ENCODE results near the gene SLC15A5.

The SLC15A5 gene

DNA sequence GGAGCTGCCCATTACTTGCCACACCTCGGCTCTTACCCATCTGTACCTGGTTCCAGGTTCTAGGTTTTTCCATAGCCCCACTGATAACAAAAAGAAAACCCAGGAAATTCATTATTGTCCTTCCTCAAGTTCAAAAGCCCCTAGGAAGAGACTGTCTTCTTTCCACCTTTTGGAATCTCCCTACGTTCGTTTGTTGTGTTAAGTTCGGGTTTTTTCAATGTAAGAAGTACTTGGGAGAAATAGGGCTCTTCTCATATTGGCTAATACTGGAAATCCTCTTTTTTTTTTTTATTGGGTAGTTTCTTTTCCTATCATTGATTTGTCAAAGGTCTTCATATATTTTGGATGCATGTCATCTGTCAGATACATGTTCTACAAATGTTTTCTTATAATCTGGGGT, 17.3 kb downstream of the SLC15A5 start:
- no peak for DNase-seq

DNA sequence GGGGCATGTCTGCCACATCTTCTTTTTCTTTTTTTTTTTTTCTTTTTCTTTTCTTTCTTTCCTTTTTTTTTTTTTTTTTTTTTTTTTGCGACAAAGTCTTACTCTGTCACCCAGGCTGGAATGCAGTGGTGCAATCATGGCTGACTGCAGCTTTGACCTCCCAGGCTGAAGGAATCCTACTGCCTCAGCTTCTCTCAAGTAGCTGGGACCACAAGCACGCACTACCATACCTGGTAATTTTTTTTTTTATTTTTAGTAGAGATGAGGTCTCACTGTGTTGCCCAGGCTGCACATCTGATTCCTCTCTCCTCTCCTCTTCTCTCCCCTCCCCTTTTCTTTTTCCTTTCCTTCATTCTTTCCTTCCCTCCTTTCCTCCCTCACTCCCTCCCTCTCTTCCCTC, 18.5 kb downstream of the SLC15A5 start:
- no peak for DNase-seq

DNA sequence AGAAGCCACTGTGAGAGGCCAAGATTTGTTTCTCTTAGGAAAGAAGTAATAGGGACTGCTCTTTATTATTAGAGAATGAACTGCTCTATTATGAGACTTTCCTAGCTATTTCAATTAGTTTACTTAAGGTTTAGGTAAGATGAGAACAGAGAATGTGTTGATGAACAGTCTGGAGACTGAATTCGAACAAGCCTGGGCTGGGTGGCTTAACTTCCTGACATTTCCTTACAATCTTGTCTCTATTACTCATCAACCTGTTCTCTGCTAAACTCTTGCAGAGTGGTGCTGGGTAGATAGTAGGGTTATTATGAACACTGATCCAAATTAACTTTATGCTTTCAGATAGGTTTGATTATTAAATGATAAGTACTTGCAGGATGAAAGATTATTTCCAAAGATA, 31.2 kb downstream of the SLC15A5 start:
- DNase-seq = no peak

DNA sequence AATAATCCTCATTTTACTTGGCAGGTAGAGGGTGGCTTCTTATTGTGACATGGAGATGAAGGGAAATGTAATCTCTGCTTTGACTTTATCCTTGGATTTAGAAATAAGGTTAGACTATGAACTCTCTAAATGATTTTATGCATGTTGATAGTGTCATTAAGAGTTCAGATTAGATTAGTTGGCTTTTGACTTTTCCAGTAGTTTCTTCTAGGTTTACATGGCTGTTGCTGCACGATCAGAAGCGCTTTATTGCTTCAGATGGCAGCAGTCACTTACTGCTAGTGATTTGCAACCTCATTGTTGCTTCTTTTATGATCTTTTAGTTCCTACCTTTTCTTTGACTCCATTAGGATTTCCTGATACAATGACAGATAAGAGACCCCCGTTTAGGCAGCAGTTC, 32.3 kb downstream of the SLC15A5 start:
- no peak for DNase-seq

DNA sequence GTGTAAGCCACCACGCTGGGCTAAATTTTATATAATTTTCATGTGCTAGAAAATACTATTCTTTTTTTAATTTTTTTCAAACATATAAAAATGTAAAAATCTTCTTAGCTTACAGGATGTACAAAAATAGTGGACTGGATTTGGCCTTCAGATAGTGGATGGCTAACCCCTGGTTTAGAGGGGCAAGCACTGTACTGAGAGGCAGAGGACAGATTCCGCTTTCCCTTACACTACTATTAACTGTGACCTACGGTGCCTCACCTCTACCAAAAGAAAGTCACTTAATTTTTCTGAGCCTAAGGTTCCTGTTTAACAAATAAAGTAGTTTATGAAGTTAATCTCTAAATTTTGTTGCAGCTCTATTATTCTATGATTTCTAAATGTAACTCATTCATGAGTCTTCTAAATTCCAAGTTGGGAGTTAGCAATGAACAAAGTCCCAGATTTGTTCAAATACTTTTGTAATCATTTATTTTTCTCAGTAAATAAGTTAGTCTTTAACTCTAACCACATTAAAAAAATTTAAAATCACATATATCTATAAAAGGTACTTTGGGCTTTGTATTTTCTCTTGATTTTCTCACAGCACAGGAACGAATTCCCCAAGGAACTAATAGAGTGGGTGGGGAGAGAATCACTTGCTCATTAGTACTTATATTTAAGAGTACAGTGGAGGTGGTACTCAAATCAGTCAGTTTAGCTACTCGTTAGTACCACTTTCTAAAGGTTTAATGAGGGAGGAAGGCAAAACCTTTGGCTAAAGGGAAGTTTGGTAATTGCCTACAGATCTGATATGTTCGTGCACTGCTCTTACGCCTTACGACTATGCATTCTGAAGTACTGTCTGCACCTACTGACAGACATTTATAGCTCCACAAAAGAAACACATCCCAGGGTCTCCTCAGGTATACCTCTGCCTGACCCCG, 33.7 kb downstream of the SLC15A5 start:
- no peak for DNase-seq

DNA sequence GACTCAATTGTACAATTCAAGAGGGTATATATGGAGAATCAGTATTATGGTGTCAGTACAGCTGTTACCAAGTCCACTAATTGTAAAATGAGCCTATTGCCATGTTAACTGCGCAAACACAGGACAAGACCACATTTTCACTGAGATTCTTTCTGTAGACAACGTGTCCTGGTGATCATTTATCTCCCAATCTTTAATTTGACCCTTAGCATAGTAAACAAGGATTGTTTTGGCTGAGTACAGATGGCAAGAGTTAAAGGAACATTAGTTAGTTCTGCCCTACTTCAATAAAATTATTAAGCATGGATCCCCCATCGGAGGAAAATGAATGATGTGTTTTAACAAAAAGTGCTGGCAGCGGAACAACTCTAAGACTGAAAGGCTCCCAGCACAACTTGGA, 36.1 kb downstream of the SLC15A5 start:
- no peak for DNase-seq

DNA sequence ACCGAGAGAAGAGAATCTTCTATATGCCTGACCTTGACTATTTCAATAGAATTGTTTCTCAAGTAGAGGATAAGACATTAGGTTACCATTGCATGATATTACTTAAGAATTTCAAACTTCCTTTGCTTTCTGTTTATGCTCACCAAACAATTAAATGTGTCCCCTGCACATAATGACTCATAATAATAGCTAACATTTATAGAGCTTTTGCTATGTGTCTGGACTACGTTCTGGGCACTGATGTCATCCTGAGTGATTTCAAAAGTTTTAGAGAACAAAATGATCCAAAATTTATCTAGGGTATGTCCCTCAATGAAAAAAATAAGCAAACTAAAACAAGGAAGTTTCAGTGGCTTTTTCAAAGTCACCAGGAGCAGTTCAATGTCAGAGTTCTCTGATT, 38.8 kb downstream of the SLC15A5 start:
- no peak for DNase-seq

DNA sequence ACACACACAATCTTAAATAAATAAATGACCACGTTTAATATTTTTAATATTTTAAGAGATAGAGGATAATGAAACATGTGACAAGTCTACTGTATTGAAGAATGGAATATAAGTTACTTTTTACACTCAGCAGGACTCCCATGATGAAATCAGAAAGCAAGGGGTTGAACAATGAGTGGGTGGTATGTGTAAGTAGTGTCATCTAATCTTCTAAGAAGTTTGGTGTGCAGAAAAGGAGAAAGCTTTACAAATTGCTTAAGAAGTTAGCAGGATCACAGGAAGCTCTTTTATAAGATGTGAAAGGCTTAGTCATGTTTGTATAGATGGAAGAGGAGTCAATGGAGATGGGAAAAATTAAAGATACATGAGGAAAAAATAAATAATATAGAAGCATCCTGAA, 47.8 kb downstream of the SLC15A5 start:
- no peak for DNase-seq

DNA sequence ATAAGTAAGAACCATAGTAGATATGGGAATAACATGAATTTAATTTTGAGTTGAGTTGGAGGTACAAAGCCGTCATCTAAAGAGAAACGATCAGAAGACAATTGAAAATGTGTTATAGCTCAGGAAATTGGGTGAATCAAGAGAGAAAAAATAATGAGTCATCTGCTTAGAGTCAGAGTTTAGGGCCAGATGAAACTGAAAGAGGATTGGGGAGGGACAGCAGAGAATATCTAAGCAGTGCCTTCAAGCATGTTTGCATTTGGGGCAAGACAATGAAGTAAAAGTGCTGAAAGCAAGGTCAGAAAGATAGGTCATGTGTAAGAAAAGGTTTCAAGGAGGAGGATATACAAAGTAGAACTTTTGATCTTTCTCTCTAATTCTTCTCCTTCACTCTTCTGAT, 49.4 kb downstream of the SLC15A5 start:
- no peak for DNase-seq

DNA sequence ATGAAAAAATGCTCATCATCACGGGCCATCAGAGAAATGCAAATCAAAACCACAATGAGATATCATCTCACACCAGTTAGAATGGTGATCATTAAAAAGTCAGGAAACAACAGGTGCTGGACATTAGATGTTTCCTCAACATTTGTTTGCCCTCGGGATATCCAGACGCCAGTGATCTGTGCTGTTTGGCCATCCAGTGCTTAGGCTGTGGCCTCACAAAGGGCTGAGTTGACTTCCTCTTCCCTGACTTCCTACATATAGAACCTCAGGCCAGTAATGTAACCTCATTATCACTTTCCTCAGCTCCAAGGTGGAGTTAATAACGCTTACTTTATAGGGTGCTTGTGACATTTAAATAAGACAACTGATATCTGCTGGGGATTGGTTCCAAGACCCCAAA, 51.8 kb downstream of the SLC15A5 start:
- no peak for DNase-seq

DNA sequence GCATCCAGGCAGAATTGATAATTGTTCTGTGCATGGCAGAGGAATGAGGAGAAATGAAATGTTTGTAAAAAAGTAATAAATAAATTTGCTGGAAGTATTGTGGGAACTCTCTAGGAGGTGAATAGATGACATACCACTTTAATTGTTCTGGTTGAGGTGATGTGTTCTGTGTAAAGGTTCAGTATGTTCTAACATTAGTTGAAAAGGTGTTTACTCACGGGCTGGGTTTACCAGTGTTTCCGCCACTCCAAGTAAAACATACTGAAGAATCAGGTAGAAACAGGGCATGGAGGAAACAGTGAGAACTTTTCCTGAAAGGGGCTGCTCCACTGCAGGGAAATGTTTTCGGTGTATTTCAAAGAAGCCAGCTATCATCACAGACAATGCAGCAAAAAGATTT, 53.3 kb downstream of the SLC15A5 start:
- no peak for DNase-seq

DNA sequence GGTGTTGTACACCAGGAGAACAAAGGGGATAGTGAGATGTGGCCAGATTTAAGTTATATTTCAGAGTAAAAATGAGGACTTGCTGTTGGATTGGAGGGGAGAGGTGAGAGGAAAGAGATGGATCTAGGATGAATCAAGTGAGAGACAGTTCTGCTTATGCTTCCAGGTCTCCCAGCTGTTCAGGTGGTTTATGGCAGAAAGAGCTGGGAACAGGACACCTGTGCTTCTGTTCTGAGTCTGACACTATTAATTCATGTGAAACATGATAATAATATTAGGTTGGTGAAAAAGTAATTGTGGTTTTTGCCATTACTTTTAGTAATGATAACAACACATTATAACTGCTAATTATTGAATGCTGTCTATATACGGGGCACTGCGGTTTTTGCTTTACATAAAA, 55.7 kb downstream of the SLC15A5 start:
- DNase-seq = no peak

DNA sequence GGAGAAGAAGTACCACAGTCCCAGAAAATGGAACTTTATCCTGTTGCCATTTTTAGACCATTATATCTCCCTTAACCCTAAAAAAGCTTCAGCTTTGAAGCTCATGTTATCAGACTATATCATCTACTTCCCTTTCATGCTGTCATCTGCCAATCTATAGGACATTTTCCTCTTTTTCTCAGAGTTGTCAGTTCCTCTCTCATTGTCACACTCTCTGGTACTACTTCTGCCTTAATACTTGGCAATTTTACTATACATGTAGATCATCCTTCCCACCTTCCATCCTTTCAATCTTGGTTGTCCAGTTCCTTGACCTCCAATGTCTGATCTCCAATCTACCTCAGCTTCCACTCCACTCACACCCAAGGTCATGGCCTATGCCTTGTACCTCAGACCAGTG, 57.4 kb downstream of the SLC15A5 start:
- DNase-seq = no peak

DNA sequence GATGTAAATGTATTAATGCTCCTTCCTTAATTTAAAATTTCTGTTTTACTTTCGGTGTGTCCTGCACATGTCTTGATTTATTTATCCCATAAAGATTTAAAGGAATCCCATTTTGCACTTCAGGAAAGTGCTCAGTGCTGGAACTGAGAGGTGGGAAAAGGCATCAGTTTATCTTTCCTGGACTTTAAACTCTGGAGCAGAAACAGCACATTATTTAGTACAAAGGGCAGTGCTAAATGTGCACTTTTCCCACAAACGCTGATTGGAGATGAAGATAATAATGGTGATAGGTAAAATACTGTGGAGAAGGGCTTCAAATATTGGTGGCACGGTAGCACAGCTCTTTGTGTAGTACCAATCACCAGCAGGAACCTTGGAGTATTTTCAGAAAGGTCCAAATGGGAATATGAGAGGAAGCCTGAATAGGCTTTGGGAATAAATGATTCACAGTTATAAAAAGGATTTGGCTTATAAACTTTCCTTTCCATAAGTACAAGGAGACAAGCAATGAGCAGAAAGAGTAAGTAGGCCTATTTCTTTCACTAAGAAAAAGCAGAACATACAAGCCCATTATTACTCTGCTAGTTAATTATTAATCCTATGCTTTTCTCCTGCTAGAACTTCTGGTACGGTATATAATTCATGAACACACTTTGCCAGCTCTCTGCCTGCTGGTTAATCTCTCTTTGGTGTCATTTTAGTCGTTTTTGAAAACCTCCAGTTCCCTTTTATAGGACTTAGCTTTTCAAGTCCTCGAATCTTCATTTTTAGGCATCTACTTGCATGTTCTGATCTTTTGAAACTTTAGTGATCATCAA, 58.3 kb downstream of the SLC15A5 start:
- no peak for DNase-seq

DNA sequence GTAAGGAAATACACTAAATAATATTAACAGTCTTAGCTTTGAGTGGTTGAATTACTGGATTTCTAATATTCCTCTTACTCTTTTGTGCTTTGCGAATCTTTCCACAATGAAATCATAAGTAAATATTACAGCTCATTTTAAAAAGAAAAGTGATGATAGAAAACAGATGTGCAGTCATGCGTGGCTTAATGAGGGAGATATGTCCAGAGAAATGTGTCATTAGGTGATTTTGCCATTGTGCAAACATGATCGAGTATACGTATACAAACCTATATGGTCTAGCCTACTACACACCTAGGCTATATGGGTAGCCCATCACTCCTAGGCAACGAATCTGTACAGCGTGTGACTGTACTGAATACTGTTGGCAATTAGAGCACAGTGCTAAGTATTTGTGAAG, 59.3 kb downstream of the SLC15A5 start:
- no peak for DNase-seq

DNA sequence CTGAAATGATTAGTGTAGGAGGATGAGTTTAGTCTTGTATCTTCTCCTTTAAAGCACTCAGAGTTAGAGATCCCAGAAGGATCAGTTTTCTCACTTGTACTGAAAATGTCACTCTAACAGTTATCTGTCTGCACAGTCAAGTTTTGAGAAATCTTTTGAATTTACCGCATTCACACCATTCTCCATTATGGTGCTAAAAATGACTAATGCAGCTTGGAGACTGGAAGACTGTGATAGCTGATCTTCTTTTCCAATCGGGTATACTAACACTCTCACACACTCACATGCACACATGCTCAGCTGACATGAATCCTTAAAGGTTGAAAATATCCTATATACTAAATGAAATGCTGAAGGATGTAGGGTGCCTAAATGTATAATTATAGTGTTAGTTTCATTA, 65.8 kb downstream of the SLC15A5 start:
- no peak for DNase-seq

DNA sequence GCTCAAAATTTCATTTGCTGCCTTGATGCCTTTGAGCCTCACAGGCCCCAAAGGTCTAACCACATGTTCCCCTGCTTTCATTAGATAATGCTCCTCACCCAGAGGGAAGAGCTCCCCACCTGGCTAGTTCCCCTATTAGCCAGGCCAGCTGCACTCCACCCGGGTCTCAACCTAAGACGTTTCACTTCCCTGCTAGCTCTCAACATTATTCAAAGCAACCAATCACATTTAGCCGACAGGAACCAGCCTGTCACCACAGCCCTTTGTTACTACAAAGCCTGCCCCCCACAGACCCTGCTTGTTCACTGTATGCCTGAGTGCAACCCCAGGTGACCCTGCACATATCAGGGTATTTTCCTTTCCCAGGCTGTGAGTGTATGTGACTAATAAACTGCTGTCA, 78.6 kb downstream of the SLC15A5 start:
- DNase-seq = no peak

DNA sequence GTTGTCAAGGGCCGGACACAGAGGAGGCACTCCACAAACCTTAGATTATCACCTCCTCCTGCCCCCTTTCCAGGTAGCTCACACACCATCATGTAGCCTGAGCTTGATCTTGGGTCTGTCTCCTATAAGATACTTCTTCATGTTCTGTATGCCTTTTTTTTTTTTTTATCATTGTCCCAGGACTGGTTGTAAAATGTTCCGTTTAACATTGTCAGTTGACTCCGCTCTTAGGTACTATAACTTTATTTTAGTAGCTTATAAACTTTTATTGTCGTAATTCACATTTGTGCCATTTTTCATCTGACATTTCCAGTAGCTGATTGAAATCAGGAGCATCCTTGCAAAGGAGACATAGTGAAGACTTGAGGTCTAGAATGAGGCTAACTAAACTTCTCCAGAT, 79.9 kb downstream of the SLC15A5 start:
- no peak for DNase-seq

DNA sequence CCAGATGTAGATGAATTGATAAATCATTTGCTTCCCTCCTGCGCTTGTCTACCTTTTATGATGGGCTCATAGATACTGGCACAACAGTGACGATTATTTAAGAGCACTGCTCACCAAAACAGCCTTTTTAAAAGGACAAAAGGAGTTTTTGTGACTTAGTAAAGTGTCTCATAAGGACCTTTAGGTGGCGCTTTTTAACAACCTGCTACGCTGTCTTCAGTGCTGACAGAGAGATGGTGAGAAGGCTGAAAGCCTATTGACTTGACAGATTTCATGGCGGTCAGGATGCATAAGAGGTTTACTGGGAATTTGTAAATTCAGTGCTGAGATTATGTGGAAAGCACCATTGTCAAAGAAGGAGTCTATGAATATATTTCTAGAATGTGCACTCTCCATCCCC, 87.6 kb downstream of the SLC15A5 start:
- DNase-seq = peak; percentile 28

DNA sequence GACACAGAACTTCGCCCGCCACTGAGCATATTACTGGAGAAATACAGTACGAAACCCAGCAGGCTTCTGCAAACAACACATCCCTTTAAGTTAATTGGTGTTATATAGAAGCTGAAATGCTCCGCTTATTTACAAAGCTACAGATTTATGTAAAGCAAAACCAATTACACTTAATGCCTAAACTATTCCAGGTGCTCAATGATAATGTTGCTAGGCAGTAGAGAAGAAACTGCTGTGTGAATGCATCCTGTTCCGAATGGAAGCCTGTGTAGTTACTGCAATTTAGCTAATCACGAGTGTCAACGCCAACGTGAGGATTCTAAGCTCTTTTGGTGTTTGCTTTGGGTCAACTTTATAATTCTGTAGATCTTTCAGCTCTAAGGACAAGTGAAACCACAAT, 89.8 kb downstream of the SLC15A5 start:
- DNase-seq = no peak

DNA sequence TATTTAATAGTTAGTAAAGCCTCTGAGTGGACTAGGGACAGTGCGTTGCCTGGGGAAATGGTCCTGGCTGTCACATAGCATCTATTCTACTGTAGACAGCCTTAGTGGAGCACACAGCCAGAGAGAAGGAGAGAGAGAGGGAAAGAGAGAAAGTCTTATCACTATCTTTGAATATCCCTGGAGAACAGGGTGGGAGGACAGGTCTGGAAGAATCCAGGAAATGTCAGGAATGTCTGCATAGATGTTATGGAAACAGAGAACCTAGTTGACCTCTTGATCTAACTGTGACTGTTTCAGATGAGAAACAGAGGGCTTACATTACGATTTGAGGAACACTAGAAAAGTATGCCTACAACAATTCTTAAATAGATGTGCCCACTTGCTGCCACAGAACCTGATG, 92.8 kb downstream of the SLC15A5 start:
- DNase-seq = peak; percentile 11

DNA sequence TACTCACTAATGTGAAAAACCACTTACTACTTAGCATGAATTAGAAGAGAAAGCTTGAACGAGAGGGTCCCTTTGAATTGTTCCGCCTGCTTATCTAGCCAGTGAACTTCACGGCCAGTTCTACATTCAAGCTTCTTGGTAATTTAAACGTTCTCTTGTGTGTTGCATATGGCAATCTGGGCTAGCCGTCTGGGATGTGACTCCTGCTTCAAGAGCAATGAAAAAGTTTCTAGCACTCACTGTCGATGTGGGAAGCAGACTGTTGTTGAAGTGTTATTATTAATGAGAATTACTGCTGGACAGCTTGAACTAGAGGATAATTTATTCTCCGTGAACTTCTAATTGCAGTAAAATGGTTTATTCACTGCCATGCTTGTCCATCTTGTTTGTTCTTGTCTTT, 93.9 kb downstream of the SLC15A5 start:
- no peak for DNase-seq

DNA sequence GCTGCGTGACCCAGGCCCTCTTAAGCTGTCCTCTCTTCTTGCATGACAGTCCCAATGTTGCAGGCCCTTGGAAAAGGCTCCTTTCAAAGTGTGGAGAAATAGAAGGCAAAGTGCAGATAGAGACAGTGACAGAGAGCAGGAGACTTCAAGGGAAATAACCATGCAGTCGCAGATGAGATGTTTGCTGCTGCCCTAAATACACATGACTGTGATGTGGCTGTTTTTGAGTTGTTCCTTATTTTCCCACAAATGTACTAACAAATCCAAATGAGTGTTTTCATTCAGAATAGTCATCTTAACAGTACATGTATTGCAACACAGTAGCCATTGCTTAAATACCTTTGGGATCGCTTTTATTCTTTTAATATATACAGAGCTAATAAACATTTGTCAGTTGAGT, 101.6 kb downstream of the SLC15A5 start:
- no peak for DNase-seq

DNA sequence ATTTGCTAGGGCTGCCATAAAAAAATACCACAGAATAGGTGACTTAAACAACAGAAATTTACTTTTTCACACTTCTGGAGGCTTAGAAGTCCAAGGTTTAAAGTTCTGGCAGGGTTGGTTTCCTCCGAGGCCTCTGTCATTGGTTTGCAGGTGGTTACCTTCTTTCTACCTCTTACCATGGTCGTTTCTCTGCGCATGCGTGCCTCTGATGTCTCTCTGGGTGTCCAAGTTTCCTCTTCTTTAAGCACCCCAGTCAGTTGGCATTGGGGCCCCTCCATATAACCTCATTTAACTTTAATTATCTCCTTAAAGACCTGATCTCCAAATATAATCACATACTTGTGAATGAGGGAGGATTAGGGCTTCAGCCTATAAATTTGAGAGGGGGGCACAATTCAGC, 103.2 kb downstream of the SLC15A5 start:
- no peak for DNase-seq
